Aorta (tissue), 5 donors: ENCODE measurements around the gene OR6N2. TPM values are rescaled to one million over a fixed set of nuclear protein-coding genes. Genes with fewer than 3 reads are reported as not detected.

Source experiments
- ATAC-seq: fragments of 200-7000 bp; cut with Tn5 transposase; one replicate; pipeline ENCODE4 v1.9.1; 2022; ENCODE audit warnings: moderate library complexity; ENCODE audit not compliant: low FRiP score
- DNase-seq, 2 donors: peaks; one replicate each; pipeline ENCODE4 v3.0.0-alpha.2; 2020
- H3K27ac ChIP-seq, 2 donors: one replicate each; pipeline ENCODE4 v1.5.1; 2013; ENCODE audit warnings: low read length in 2 of 2, mild to moderate bottlenecking in 2 of 2, moderate library complexity in 2 of 2, control low read depth in 1 of 2, inconsistent platforms in 1 of 2, low read depth in 1 of 2
- H3K27me3 ChIP-seq, 2 donors: one replicate each; pipeline ENCODE4 v1.6.1; 2013; ENCODE audit warnings: control low read depth in 1 of 2, low read length in 1 of 2, mild to moderate bottlenecking in 1 of 2, moderate library complexity in 1 of 2; ENCODE audit not compliant: insufficient read depth in 2 of 2, control insufficient read depth in 1 of 2
- H3K36me3 ChIP-seq, 2 donors: one replicate each; pipeline ENCODE4 v1.6.1; 2013; ENCODE audit warnings: control low read depth in 1 of 2, low read length in 1 of 2, mild to moderate bottlenecking in 1 of 2; ENCODE audit not compliant: insufficient read depth in 2 of 2, control insufficient read depth in 1 of 2
- H3K4me1 ChIP-seq, 2 donors: one replicate each; pipeline ENCODE4 v1.6.1; 2013; ENCODE audit warnings: low read length in 2 of 2, control low read depth in 1 of 2, mild to moderate bottlenecking in 1 of 2, moderate library complexity in 1 of 2; ENCODE audit not compliant: insufficient read depth in 2 of 2, control insufficient read depth in 1 of 2
- H3K4me3 ChIP-seq, 2 donors: one replicate each; pipeline ENCODE4 v1.5.1; 2013; ENCODE audit warnings: low read length in 2 of 2, control low read depth in 1 of 2, mild to moderate bottlenecking in 1 of 2
- H3K9me3 ChIP-seq: one replicate; pipeline ENCODE4 v1.6.1; 2013; ENCODE audit warnings: mild to moderate bottlenecking, low read length; ENCODE audit not compliant: control insufficient read depth
- WGBS, 2 donors: extraction: QIAGEN DNeasy Blood & Tissue Kit; methylation state at CpG; one replicate each; pipeline ENCODE4 v1.1.7; 2013; 5-methylcytosine and 5-hydroxymethylcytosine counted together
- intact Hi-C, 2 donors: fragments of 100-400 bp; cut with DNase I; formaldehyde crosslinking; loops; one replicate each; pipeline versions ENCODE4 v1.14.2 to v1.15.0; 2022
- polyA plus RNA-seq, 2 donors: library from polyadenylated mRNA; stranded (reverse); fragments of 200-250 nt; gene quantifications; one replicate each; pipeline ENCODE4 v1.2.3, GENCODE V29; 2013
- total RNA-seq, 2 donors: library from RNA; stranded (reverse); fragmentation: NEBNext Ultra II Directional; extraction: Animal tissue kit (Norgen Biotek cat#: 25700); gene quantifications; one replicate each; pipeline ENCODE4 v1.2.1, GENCODE V29; 2021
- donor health status: healthy with polysubstance abuse.
- donor health status: Bipolar disorder and iron deficiency.
- donor health status: DM: no; HTN: no; CAD: no.
- donor health status: DM: no; HTN: no; CAD: no.
- donor health status: DM: yes; HTN: yes; CAD: no.

OR6N2 gene
- total and polyA plus RNA-seq, 4 donors = not detected

GRCh38 chr1:158798531-158798930, 17.5 kb upstream of the OR6N2 start:
- H3K4me3 ChIP-seq = no peak overlapping the region
- H3K9me3 ChIP-seq = peaks cover 2% of the 10 kb centered on the region
- ATAC-seq (no peak), DNase-seq (no peak)
- no peaks in the 10 kb centered on the region for H3K4me1 ChIP-seq
- H3K27ac ChIP-seq = no peak overlapping the region
- whole genome bisulfite sequencing, 2 donors = 49 to 54% methylated on average over 3 of the region's 3 CpGs
- intact Hi-C loops = no loop called here
- no peaks in the 10 kb centered on the region for H3K36me3 ChIP-seq
- peaks cover 0 to 1% of the 10 kb centered on the region in 2 donors for H3K27me3 ChIP-seq

GRCh38 chr1:158794247-158794646, 13.2 kb upstream of the OR6N2 start:
- Histone ChIP-seq H3K27ac (no peak overlapping the region), H3K27me3 (peaks cover 0 to 1% of the 10 kb centered on the region in 2 donors), H3K9me3 (peaks cover 2% of the 10 kb centered on the region), H3K36me3 (no peaks in the 10 kb centered on the region), H3K4me1 (no peaks in the 10 kb centered on the region), H3K4me3 (no peak overlapping the region)
- DNase-seq (no peak), ATAC-seq (no peak)
- intact Hi-C loops = no loop called here
- WGBS, 2 donors = 62 to 69% methylated on average over 6 of the region's 6 CpGs

GRCh38 chr1:158793604-158794003, 12.6 kb upstream of the OR6N2 start:
- WGBS, 2 donors = 78 to 83% methylated on average over 2 of the region's 2 CpGs
- no peak overlapping the region for H3K4me3 ChIP-seq
- H3K36me3 ChIP-seq = no peaks in the 10 kb centered on the region
- peaks cover 0 to 1% of the 10 kb centered on the region in 2 donors for H3K27me3 ChIP-seq
- no peak for DNase-seq
- intact Hi-C loops = no loop called here
- H3K27ac ChIP-seq = no peak overlapping the region
- H3K9me3 ChIP-seq = peaks cover 2% of the 10 kb centered on the region
- H3K4me1 ChIP-seq = no peaks in the 10 kb centered on the region
- no peak for ATAC-seq

- Histone ChIP-seq H3K4me1 (no peaks in the 10 kb centered on the region), H3K9me3 (no peaks in the 10 kb centered on the region), H3K4me3 (no peak within 1 kb of the TSS), H3K27me3 (no peaks in the 10 kb centered on the region), H3K27ac (no peak within 1 kb of the TSS), H3K36me3 (no peaks in the 10 kb centered on the region)
- intact Hi-C loops = no loop called here
- no peak for DNase-seq
- no peak for ATAC-seq
- WGBS, 2 donors = 31 to 40% methylated on average over 6 of the region's 6 CpGs
Observed at GRCh38 chr1:158771950-158772866, 8.8 kb downstream of the OR6N2 start, which contains the start of gene OR6N1. Gene OR6N1, minus strand, starts transcription at chr1:158772195. Its CDS starts 5,513 bp downstream, at chr1:158766682.

- ATAC-seq (no peak), DNase-seq (no peak)
- intact Hi-C loops = no loop called here
- 80% methylated on average over 2 of the region's 2 CpGs for WGBS, 2 donors
- H3K4me1 ChIP-seq = no peaks in the 10 kb centered on the region
- no peaks in the 10 kb centered on the region for H3K27me3 ChIP-seq
- H3K4me3 ChIP-seq = no peak within 1 kb of the TSS
- no peaks in the 10 kb centered on the region for H3K36me3 ChIP-seq
- peaks cover 2% of the 10 kb centered on the region for H3K9me3 ChIP-seq
- no peak within 1 kb of the TSS for H3K27ac ChIP-seq
Observed at GRCh38 chr1:158754420-158754819, 26.6 kb downstream of the OR6N2 start, which contains the start of gene OR6K6. Gene OR6K6, plus strand, starts transcription at chr1:158754720. Its CDS starts 168 bp downstream, at chr1:158754888.

- Histone ChIP-seq H3K27me3 (no peaks in the 10 kb centered on the region), H3K4me3 (no peak overlapping the region), H3K36me3 (no peaks in the 10 kb centered on the region), H3K4me1 (no peaks in the 10 kb centered on the region), H3K27ac (no peak overlapping the region), H3K9me3 (peaks cover 2% of the 10 kb centered on the region)
- ATAC-seq = no peak
- WGBS, 2 donors = 92 to 94% methylated on average over 9 of the region's 9 CpGs
- intact Hi-C loops = no loop called here
- no peak for DNase-seq
Observed at GRCh38 chr1:158752155-158752712, 28.8 kb downstream of the OR6N2 start.

GRCh38 chr1:158735848-158736247, 45.2 kb downstream of the OR6N2 start:
- Histone ChIP-seq H3K4me3 (no peak overlapping the region), H3K4me1 (no peaks in the 10 kb centered on the region), H3K27me3 (no peaks in the 10 kb centered on the region), H3K36me3 (no peaks in the 10 kb centered on the region), H3K27ac (no peak overlapping the region), H3K9me3 (no peaks in the 10 kb centered on the region)
- DNase-seq = no peak
- no peak for ATAC-seq
- intact Hi-C loops = no loop called here

- H3K36me3 ChIP-seq = no peaks in the 10 kb centered on the region
- no peaks in the 10 kb centered on the region for H3K27me3 ChIP-seq
- ATAC-seq = no peak
- no peak overlapping the region for H3K4me3 ChIP-seq
- no peak for DNase-seq
- no peak overlapping the region for H3K27ac ChIP-seq
- intact Hi-C loops = no loop called here
- no peaks in the 10 kb centered on the region for H3K4me1 ChIP-seq
- WGBS, 2 donors = 64 to 65% methylated on average over 2 of the region's 2 CpGs
- no peaks in the 10 kb centered on the region for H3K9me3 ChIP-seq
Observed at GRCh38 chr1:158732524-158732923, 48.5 kb downstream of the OR6N2 start.

GRCh38 chr1:158731707-158732106, 49.3 kb downstream of the OR6N2 start:
- no peak for DNase-seq
- 71 to 77% methylated on average over 4 of the region's 4 CpGs for WGBS, 2 donors
- intact Hi-C loops = no loop called here

More at GRCh38 chr1:158731707-158732106, 49.3 kb downstream of the OR6N2 start:
- no peak for ATAC-seq
- Histone ChIP-seq H3K4me3 (no peak overlapping the region), H3K9me3 (no peaks in the 10 kb centered on the region), H3K27ac (no peak overlapping the region), H3K27me3 (no peaks in the 10 kb centered on the region), H3K36me3 (no peaks in the 10 kb centered on the region), H3K4me1 (no peaks in the 10 kb centered on the region)
